Measurements from ENCODE around the gene COL4A1. TPM values are rescaled to one million over a fixed set of nuclear protein-coding genes. Genes with fewer than 3 reads are reported as not detected.

Gene COL4A1
- 166 and 171 TPM in 2 replicates for total RNA-seq

GRCh38 chr13:110306960-110307766 is at the start of gene COL4A1, which contains the start of gene COL4A2:
COL4A1 (minus strand) TSS chr13:110307157; CDS start chr13:110307027, 130 bp downstream.
COL4A2 (plus strand) TSS chr13:110307284; CDS start chr13:110307904, 620 bp downstream.

Other genes with a start within 250 kb of the COL4A1 start
- 257 TPM in 2 replicates for gene COL4A2, start 127 bp upstream of the COL4A1 start, total RNA-seq

Measured in myometrial cell (primary cell).